Gastroesophageal sphincter (tissue), 3 donors: ENCODE results near the gene LATS2.

Source experiments
- EP300 ChIP-seq: sonication (generic); formaldehyde crosslinking; IDR thresholded peaks from one replicate; pipeline ENCODE4 v1.6.1; 2017; ENCODE audit warnings: antibody characterized with exemption, mild to moderate bottlenecking
- POLR2A ChIP-seq, 2 donors: fragments of 450-650 bp; IDR thresholded peaks; one replicate each; pipeline ENCODE4 v1.6.1; 2017; ENCODE audit warnings: antibody characterized with exemption in 2 of 2, mild to moderate bottlenecking in 2 of 2, moderate library complexity in 1 of 2
- POLR2AphosphoS5 ChIP-seq: sonication (generic); formaldehyde crosslinking; IDR thresholded peaks from one replicate; pipeline ENCODE4 v1.6.1; 2017; ENCODE audit warnings: antibody characterized with exemption
- TF ChIP-seq, protein P1 (sequence below), 4 experiments: fragments of 200-600 bp in 2 of 4; fragments of 450-650 bp in 2 of 4; sonication (generic) in 1 of 4; IDR thresholded peaks; one replicate each; pipeline ENCODE4 v1.5.1; 2017 to 2019; ENCODE audit warnings: antibody characterized with exemption in 4 of 4, mild to moderate bottlenecking in 2 of 4, moderate library complexity in 2 of 4

DNA sequence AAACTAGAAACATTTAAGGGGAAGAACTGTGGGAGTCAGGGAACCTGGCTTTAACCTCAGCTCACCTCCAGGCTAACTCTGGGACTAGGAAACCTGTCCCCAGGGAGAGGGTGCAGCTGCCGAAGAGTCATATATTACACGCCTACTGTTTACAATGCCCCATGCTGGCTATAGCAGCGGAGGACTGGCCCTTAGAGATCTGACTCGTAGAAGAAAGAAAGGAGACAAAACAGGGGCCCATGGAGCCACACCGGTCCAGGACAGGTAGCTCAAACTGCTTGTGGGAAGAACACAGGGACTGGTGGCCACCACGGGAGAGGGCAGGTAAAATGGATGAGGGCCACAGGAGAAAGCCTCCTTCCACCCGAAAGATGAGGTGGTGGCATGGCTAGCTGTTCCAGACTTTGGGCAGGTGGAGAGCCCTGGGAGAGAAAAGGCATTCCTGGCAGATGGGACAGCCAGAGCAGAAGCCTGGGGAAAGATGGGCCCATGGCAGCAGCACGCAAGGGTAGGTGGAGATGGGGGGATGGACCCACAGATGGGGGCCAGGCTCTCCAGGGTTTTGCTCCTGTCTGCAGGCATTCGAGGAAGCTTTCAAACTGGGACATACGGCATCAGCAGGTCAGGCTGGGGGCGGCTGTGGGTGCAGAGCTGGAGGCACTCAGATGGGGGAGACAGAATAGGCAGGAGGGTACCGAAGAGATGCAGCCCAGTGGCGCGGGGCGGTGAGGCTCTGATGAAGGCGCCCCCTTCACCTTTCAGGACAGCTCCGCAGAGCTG, 69.5 kb downstream of the LATS2 start:
- TF ChIP-seq POLR2A (IDR thresholded peaks at IDR 0.05) (no peak), EP300 (no peak), POLR2AphosphoS5 (no peak)
- TF ChIP-seq, protein P1, sequence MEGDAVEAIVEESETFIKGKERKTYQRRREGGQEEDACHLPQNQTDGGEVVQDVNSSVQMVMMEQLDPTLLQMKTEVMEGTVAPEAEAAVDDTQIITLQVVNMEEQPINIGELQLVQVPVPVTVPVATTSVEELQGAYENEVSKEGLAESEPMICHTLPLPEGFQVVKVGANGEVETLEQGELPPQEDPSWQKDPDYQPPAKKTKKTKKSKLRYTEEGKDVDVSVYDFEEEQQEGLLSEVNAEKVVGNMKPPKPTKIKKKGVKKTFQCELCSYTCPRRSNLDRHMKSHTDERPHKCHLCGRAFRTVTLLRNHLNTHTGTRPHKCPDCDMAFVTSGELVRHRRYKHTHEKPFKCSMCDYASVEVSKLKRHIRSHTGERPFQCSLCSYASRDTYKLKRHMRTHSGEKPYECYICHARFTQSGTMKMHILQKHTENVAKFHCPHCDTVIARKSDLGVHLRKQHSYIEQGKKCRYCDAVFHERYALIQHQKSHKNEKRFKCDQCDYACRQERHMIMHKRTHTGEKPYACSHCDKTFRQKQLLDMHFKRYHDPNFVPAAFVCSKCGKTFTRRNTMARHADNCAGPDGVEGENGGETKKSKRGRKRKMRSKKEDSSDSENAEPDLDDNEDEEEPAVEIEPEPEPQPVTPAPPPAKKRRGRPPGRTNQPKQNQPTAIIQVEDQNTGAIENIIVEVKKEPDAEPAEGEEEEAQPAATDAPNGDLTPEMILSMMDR (IDR thresholded peaks at IDR 0.05): no peak
